Epithelial cell of esophagus (primary cell): Measurements from ENCODE around the gene ILK.
A peak's percentile ranks its signal among the peaks of the same experiment; 100 is the strongest.

ENCODE experiments used
- DNase-seq: peaks from one replicate; pipeline ENCODE4 v3.0.0; 2010; ENCODE audit warnings: low read depth
- H3K4me3 ChIP-seq: 2 replicates; pipeline ENCODE4 v1.5.1; 2011; ENCODE audit warnings: mild to moderate bottlenecking, low read length, control low read depth
- TF ChIP-seq, protein P1 (sequence below): IDR thresholded peaks from 2 replicates; pipeline ENCODE4 v1.5.1; 2011; ENCODE audit warnings: low read depth, mild to moderate bottlenecking, low read length, control low read depth, inconsistent platforms; ENCODE audit not compliant: insufficient read depth; ENCODE audit errors: missing control alignments

ILK gene

DNA sequence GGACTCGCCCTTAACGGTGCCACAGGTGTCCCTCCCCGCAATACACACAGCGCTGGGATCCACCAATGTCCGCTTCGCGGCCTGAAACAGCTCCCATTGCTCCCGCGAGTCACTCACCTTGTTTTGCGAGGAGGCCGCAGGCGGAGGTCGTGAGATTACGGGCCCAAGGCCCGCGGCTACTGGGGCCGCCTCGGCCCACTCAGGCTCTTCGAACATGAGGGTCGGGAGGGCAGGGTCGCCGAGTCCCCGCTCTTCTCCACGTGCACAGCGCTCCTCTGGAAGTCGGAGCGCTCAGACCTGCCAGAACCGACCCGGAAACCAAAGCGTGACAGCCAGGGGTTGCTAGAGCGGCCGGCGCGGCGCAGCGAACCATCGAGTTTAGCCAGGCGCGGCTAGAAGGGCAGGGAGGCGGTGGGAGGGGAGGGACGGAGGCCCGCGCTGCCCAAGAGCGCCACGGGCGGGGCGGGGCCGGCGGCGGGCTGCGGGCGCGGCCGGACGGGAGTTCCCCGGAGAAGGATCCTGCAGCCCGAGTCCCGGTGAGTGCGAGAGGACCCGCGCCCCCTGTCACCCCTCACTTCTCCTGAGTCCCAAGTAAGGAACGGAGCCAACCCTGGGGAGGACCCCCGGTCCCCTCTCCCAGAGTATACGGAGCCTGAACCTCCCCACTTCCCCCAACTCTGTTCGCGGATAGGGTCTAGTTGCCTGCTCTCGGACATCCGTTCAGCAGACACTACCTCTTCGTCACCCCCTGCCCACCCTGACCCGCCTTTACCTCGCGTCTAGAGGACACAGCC is at the start of gene ILK, which contains the start of gene RRP8:
Gene ILK, plus strand, starts transcription at position 488 of the 794 bp plus-strand sequence. CDS start 498 bp downstream, outside the sequence.
Gene RRP8, minus strand, starts transcription at position 330 of the 794 bp plus-strand sequence. Its CDS starts 114 bp downstream, at position 216.
- H3K4me3 ChIP-seq: peak within 1 kb of the TSS; percentile 96
- DNase-seq: peak; percentile 95
- TF ChIP-seq, protein P1, sequence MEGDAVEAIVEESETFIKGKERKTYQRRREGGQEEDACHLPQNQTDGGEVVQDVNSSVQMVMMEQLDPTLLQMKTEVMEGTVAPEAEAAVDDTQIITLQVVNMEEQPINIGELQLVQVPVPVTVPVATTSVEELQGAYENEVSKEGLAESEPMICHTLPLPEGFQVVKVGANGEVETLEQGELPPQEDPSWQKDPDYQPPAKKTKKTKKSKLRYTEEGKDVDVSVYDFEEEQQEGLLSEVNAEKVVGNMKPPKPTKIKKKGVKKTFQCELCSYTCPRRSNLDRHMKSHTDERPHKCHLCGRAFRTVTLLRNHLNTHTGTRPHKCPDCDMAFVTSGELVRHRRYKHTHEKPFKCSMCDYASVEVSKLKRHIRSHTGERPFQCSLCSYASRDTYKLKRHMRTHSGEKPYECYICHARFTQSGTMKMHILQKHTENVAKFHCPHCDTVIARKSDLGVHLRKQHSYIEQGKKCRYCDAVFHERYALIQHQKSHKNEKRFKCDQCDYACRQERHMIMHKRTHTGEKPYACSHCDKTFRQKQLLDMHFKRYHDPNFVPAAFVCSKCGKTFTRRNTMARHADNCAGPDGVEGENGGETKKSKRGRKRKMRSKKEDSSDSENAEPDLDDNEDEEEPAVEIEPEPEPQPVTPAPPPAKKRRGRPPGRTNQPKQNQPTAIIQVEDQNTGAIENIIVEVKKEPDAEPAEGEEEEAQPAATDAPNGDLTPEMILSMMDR: no peak

DNA sequence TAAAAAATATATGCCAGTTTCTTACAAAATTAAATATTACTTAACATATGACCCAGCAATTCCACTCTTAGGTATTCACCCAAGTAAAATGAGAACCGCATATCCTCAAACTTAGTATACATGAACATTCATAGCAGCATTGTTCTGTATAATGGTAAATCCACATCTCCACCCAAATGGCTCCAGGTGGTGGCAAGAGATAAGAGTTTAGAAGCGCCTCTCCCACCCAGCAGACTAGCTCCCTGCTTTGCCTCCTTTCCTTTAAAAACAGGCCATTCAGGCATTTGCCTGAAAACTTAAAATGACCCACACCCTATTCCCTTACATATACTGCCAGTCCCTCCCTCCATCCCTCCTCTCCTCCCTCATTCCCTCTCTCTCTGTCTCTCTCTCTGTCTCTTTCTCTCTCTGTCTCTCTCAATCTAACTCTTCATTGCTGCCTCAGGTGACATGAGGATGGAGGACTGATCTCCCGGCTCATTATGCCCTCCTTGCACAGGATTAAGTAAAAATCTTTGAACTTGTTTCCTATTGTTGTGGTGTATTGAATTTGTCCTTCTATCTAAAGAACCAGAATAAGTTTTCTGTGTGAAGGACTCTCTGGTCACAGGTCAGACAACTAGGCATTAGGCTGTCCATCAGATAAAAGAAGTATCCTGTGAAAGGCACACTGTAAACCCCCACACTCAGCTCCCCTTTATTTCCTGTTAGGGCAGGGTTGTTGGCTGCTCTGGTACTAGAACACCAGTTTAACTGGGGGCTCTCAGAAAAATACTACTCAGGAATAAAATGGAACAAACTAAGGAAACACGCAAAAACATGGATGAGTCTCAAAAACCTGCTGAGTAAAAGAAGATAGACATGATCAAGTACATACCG is 48.5 kb upstream of the ILK start:
- TF ChIP-seq, protein P1: no peak
- no peak overlapping the region for H3K4me3 ChIP-seq
- DNase-seq: no peak

DNA sequence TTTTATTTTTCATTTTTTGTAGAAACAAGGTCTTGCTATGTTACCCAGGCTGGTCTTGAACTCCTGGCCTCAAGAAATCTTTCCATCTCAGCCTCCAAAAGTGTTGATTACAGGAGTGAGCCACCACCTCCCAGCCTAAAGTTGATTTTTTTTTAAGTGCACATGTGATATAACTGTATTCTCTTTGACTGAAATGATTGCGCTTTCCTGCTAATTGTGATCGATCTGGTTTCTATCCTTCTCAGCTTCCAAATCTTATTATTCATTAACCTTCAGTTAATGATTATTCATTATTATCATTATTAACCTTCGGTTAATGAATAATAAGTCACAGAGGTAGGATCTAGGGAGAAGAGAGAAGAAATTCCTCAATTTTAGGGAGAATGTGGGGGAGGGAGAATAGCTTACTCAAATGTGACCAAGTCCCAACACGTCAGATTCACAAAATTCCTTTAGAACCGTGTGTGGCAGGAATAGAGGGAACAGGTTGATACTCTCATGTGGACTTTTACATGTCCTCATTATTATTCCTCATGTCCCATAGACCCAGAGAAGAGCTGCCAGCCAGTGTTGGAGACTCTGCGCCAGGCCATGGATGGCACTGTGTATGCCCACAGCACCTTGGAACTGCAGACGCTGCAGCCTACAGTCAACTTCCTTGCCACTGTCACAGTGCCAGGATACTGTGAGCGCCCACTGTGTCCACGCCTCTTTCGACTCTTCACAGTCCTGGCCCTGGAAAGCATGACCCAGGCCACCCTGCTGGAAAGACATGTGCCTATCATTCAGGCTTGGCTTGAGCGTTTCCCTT is 47.2 kb upstream of the ILK start:
- no peak overlapping the region for H3K4me3 ChIP-seq
- TF ChIP-seq, protein P1: no peak
- DNase-seq: peak; percentile 11

DNA sequence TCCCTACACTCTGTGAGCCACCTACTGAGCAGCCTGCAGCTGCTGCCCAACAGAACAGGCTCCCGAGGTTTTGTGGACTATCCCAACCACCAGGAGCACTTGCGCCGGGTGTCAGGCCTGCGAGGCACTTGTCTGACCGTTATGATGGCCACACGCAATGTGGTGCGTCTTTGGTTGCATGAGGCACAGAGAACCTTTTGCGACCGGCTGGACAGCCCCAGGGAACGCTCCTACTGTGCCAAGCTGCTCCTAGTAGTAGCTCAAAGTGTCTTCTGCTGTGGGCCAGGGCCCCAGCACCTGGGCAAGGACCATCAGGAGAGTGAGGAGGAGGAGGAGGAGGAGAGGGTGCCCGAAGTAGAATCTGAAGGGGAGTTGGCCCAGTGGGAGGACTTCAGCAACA is 46.5 kb upstream of the ILK start:
- TF ChIP-seq, protein P1: no peak
- DNase-seq: no peak
- no peak overlapping the region for H3K4me3 ChIP-seq

DNA sequence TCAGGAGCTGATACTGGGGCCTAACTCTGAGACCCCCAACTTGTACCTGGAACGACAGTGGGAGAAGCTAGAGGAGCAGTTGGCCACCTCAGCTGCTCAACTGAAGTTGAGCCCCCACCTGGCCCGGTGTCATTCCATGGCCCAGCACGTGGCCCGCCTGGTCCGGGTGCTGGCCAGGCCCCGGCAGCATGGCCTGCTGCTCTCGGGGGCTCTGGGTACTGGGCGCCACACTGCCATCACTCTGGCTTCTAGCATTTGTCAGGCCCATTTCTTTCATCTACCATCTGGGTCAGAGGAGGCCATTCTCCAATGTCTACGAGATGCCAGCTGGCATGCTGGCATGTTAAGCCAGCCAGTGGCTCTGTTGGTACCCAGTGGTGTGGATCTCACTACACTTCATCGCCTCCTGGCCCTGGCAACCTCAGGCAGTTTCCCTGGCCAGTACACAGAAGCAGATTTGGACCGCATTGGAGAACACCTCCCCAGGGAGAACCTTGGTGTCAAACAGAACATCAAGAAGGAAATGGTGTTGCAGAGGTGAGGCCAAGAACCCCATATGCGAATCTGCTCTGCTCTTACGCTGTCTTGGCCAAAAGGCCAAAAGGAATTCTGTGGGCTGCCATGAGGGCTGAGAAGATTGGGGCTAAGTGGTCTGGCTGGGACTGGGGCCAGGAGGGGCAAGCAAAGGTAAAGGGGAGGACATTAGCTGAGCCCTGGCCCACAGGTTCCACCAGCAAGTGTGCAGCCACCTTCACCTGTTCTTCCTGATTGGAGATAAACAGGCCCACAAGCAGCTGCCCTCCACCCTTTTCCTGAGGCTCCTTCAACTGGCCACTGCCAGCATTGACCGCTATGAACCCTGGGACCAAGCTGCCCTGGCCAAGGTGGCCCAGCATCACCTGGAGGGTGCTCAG is 45.6 kb upstream of the ILK start:
- TF ChIP-seq, protein P1: no peak
- H3K4me3 ChIP-seq: no peak overlapping the region
- no peak for DNase-seq

DNA sequence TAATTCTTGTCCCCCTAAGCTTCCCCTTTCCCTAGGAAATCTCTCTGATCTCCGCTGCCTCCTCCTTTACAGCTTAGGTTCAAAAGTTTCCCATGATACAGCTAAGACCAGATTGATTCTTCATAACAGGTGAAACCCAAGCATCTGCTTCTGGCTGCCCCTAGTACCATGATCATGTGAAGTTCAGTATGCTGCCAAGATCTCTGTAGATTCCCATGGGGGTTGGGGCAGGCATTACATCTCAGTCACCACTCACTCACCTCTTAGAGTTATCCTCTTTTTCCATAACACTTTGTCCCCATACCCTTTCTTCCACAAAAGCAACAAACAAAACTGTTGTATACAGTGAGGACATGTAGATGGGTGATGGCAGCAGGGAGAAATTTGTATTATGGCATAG is 44.2 kb upstream of the ILK start:
- DNase-seq: no peak
- TF ChIP-seq, protein P1: no peak

More for the DNA sequence above, 44.2 kb upstream of the ILK start:
- H3K4me3 ChIP-seq: no peak overlapping the region
